Gastroesophageal sphincter (tissue), 3 donors: ENCODE measurements around the gene PRR14L.

ENCODE experiments used
- EP300 ChIP-seq: sonication (generic); formaldehyde crosslinking; IDR thresholded peaks from one replicate; pipeline ENCODE4 v1.6.1; 2017; ENCODE audit warnings: antibody characterized with exemption, mild to moderate bottlenecking
- POLR2A ChIP-seq, 2 donors: fragments of 450-650 bp; IDR thresholded peaks; one replicate each; pipeline ENCODE4 v1.6.1; 2017; ENCODE audit warnings: antibody characterized with exemption in 2 of 2, mild to moderate bottlenecking in 2 of 2, moderate library complexity in 1 of 2
- POLR2AphosphoS5 ChIP-seq: sonication (generic); formaldehyde crosslinking; IDR thresholded peaks from one replicate; pipeline ENCODE4 v1.6.1; 2017; ENCODE audit warnings: antibody characterized with exemption
- TF ChIP-seq, protein P1 (sequence below), 4 experiments: fragments of 200-600 bp in 2 of 4; fragments of 450-650 bp in 2 of 4; sonication (generic) in 1 of 4; IDR thresholded peaks; one replicate each; pipeline ENCODE4 v1.5.1; 2017 to 2019; ENCODE audit warnings: antibody characterized with exemption in 4 of 4, mild to moderate bottlenecking in 2 of 4, moderate library complexity in 2 of 4

DNA sequence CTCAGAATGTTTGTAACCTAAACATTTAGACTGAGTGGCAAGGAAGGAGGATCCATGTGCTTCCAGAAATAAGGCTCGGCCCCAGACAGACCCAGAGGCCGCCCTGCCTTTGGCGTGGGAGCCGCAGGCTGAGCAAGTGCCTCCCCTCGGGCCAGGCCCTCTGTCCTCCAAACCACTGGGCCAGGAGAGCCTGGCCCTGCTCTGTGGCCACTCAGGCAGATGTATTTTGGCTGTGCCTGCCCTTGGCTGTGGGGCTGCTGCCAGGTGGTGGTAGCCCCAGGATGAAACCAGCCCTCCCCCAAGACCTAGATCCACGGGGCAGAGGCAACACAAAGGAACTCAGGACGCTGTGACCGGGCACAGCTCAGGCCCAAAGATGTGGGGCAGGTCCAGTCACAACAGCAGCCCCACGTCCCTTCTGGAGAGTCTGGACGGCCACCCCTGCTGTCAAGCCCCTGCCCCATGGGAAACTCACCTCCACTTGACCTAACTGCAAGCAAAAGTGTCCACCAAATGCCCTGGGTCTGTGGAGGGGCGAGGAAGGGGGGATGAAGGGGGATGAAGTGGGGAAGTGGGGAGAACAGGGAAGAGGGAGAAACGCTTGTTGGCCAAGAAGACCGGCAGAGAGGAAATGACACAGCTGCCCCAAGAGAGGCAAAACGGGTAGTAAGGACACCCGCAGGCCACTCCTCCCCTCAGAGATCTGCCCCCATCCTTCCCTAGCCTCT is 111.9 kb downstream of the PRR14L start:
- TF ChIP-seq, protein P1, sequence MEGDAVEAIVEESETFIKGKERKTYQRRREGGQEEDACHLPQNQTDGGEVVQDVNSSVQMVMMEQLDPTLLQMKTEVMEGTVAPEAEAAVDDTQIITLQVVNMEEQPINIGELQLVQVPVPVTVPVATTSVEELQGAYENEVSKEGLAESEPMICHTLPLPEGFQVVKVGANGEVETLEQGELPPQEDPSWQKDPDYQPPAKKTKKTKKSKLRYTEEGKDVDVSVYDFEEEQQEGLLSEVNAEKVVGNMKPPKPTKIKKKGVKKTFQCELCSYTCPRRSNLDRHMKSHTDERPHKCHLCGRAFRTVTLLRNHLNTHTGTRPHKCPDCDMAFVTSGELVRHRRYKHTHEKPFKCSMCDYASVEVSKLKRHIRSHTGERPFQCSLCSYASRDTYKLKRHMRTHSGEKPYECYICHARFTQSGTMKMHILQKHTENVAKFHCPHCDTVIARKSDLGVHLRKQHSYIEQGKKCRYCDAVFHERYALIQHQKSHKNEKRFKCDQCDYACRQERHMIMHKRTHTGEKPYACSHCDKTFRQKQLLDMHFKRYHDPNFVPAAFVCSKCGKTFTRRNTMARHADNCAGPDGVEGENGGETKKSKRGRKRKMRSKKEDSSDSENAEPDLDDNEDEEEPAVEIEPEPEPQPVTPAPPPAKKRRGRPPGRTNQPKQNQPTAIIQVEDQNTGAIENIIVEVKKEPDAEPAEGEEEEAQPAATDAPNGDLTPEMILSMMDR (IDR thresholded peaks at IDR 0.05), result no peak
- TF ChIP-seq POLR2AphosphoS5 (no peak), POLR2A (IDR thresholded peaks at IDR 0.05) (no peak), EP300 (no peak)
